Measurements from ENCODE around the gene ABLIM2. TPM values are rescaled to one million over a fixed set of nuclear protein-coding genes. Genes with fewer than 3 reads are reported as not detected.

The ABLIM2 gene
- total RNA-seq, 4 donors from 2014 or later, result 177 to 281 (median 244) TPM

DNA sequence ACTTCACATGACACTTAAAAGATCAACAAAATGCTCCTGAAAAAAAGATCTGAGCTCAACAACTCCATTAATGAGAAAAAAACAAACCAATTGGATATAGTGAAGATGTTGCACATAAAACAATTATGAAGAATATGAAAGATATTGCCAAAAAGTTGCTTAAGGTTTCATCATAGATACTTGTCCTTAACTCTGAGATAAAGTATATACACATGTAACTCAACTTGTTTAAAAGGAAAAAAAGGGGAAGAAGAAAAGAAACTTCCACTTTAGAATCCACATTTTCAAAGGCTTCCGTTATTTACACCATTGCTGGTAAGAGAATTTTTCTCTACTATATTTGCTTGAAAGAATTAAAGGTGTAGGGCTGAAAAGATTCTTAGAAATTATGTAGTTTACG, 221.6 kb downstream of the ABLIM2 start:
- intact Hi-C loops (cut with DNase I; ENCODE audit: low total_unique reads) (loop anchor here (5.0 kb wide), 2 partner anchors 65 to 110 kb away; no protein-coding TSS in a partner anchor), in situ Hi-C loops (cut with MboI; ENCODE audit: low sequenced_read_pairs in 4 of 4) (no loop called here)
- DNase-seq (no peak), ATAC-seq (no peak)
- peaks cover 0 to 20% (median 19%) of the 10 kb centered on the region in 3 donors for H3K27me3 ChIP-seq
- no peak overlapping the region for H3K27ac ChIP-seq
- H3K4me3 ChIP-seq, result no peak overlapping the region
- H3K36me3 ChIP-seq, result no peaks in the 10 kb centered on the region
- H3K9me3 ChIP-seq, result no peaks in the 10 kb centered on the region
- peaks cover 0 to 4% of the 10 kb centered on the region in 2 donors for H3K4me1 ChIP-seq
- TF ChIP-seq, protein P1, sequence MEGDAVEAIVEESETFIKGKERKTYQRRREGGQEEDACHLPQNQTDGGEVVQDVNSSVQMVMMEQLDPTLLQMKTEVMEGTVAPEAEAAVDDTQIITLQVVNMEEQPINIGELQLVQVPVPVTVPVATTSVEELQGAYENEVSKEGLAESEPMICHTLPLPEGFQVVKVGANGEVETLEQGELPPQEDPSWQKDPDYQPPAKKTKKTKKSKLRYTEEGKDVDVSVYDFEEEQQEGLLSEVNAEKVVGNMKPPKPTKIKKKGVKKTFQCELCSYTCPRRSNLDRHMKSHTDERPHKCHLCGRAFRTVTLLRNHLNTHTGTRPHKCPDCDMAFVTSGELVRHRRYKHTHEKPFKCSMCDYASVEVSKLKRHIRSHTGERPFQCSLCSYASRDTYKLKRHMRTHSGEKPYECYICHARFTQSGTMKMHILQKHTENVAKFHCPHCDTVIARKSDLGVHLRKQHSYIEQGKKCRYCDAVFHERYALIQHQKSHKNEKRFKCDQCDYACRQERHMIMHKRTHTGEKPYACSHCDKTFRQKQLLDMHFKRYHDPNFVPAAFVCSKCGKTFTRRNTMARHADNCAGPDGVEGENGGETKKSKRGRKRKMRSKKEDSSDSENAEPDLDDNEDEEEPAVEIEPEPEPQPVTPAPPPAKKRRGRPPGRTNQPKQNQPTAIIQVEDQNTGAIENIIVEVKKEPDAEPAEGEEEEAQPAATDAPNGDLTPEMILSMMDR (IDR thresholded peaks at IDR 0.05 in 4 of 5, conservative IDR thresholded peaks at IDR 0.05 in 1 of 5), result no peak
- no peak for TF ChIP-seq POLR2A (IDR thresholded peaks at IDR 0.05)

DNA sequence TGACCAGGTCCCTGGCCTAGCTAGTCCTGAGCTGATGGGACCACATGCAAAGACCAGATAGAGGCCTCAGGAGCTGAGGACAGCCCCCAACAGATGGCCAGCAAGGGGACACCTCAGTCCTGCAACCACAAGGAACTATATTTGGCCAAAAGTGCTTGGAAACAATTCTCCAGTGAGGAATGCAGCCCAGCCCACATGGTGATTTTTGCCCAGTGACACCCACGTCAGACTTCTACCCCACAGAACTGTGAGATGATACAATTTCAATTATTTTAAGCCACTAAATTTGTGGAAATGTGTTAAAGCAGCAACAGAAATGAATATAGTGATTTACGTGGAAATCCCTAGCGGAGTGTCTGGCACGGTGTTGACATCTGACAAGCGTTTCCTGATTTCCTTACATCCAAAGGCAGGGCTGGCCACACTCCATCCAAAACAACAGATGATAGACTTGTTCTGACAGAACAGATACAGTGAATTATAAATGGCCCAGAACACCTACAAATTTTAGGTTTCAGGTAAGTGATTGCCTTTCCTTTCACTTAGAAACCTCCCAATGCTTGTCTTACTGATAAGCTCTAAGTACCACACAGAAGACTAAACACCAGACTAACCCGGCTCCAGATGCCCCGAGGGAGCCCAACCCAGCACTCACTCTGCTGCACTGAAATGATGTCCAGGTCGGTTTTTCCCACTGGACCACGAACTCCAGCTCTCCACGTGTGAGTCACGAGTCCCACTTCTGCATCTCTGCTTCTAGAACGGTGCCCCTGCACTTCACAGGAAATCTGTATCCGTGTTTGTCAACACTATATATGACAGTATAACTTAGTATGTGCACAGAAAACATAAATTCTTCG, 224.7 kb downstream of the ABLIM2 start:
- Histone ChIP-seq H3K36me3 (no peaks in the 10 kb centered on the region), H3K4me1 (peaks cover 2 to 4% of the 10 kb centered on the region in 2 donors), H3K27me3 (peaks cover 0 to 14% (median 14%) of the 10 kb centered on the region in 3 donors), H3K4me3 (no peak overlapping the region), H3K27ac (no peak overlapping the region), H3K9me3 (no peaks in the 10 kb centered on the region)
- no peak for DNase-seq
- intact Hi-C loops (cut with DNase I; ENCODE audit: low total_unique reads), result no loop called here
- no peak for ATAC-seq
- no peak for TF ChIP-seq POLR2A (IDR thresholded peaks at IDR 0.05)
- in situ Hi-C loops (cut with MboI; ENCODE audit: low sequenced_read_pairs in 4 of 4), result no loop called here

DNA sequence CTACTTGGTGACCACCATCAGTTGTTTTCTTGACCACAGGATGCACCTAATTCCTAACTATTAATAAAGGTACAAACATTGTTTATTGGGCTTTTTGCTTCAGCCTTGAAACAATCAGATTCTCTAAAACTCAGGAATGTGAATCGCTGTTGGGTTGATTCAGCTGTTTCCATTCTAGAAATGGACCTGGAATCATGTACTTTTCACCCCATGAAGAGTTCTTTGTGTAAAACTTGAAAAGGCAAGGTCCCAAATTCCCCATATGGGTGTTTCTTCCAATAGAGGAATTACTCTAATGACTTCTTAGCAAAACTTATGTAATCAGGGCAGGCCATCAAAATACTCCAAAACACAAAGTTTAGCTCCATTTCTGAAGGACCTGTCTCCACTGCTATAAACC, 226.3 kb downstream of the ABLIM2 start:
- in situ Hi-C loops (cut with MboI; ENCODE audit: low sequenced_read_pairs in 4 of 4) (no loop called here), intact Hi-C loops (cut with DNase I; ENCODE audit: low total_unique reads) (no loop called here)
- no peak overlapping the region for H3K27ac ChIP-seq

DNA sequence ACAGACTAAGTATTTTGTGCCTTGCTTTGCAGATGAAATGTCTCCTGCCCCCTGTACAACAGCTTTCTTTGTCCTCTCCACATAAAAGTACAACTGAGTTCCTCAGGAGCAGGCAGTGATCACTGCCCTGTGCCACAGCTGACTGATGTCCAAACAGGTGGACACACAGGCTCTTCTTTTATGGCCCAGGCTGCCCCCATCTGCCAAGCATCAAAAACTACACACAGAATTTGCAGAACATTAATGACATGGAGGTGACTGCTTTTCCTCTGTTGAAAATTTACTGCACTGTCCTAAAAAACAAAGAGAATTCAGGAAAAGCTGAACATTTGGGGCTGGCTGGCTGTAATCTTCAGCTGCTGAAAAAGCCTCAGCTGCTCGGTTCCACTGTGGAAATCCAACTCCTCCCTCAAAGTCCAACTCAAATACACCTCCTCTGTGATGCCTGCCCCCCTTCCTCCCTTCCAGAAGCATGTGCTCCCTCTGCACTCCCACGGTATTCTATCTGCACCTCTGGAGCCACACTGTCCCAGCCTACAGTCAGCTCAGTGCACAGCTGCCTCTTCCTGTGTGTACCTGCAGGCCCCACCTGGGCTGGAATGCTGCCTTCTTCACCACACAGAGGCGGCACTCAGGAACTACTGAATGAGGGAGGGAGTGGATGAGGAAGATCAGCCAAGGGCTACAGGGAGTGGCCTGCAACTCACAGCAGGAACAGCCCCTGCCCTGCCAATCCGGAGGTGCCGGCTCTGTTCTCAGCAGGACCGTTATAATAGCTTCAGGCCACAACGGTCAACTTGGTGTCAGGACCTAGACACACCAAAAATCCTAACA, 229.3 kb downstream of the ABLIM2 start:
- intact Hi-C loops (cut with DNase I; ENCODE audit: low total_unique reads) (loop anchor here (1.0 kb wide), 1 partner anchor 125 kb away; no protein-coding TSS in a partner anchor), in situ Hi-C loops (cut with MboI; ENCODE audit: low sequenced_read_pairs in 4 of 4) (loop anchor here in 2 of 4 donors (5.0 to 10.0 kb wide), 2 partner anchors 125 to 127 kb away; no protein-coding TSS in a partner anchor)
- Histone ChIP-seq H3K27ac (no peak overlapping the region), H3K4me3 (no peak overlapping the region), H3K9me3 (no peaks in the 10 kb centered on the region), H3K36me3 (no peaks in the 10 kb centered on the region), H3K4me1 (peaks cover 0 to 3% of the 10 kb centered on the region in 2 donors), H3K27me3 (no peaks in the 10 kb centered on the region)
- ATAC-seq (peak; percentile 71 to 92), DNase-seq (peak; percentile 38 to 49)
- TF ChIP-seq POLR2A (IDR thresholded peaks at IDR 0.05), result no peak
- TF ChIP-seq, protein P1 (IDR thresholded peaks at IDR 0.05 in 4 of 5, conservative IDR thresholded peaks at IDR 0.05 in 1 of 5), result peak; percentile 28 to 41 (median 33)

More for the DNA sequence above, 226.3 kb downstream of the ABLIM2 start:
- Histone ChIP-seq H3K27me3 (no peaks in the 10 kb centered on the region), H3K9me3 (no peaks in the 10 kb centered on the region), H3K4me3 (no peak overlapping the region), H3K36me3 (no peaks in the 10 kb centered on the region), H3K4me1 (peaks cover 0 to 3% of the 10 kb centered on the region in 2 donors)
- TF ChIP-seq, protein P1 (IDR thresholded peaks at IDR 0.05 in 4 of 5, conservative IDR thresholded peaks at IDR 0.05 in 1 of 5), result no peak
- no peak for TF ChIP-seq POLR2A (IDR thresholded peaks at IDR 0.05)
- DNase-seq (no peak), ATAC-seq (no peak)

All from gastrocnemius medialis (tissue), 4 donors.